Tibial artery (tissue), 4 donors: ENCODE data around the gene HES5.

Source experiments
- DNase-seq, 2 donors: peaks; one replicate each; pipeline ENCODE4 v3.0.0-alpha.2; 2019
- H3K27ac ChIP-seq, 2 donors: fragments of 200-600 bp; sonication (generic) in 1 of 2; 1 replicate in 1 of 2; 2 replicates in 1 of 2; pipeline ENCODE4 v1.5.1; 2018 to 2019; ENCODE audit warnings: mild to moderate bottlenecking in 1 of 2
- H3K27me3 ChIP-seq, 2 donors: fragments of 200-600 bp; sonication (generic) in 1 of 2; one replicate each; pipeline versions ENCODE4 v1.5.1 to v1.6.0; 2016 to 2019
- H3K36me3 ChIP-seq, 3 donors: fragments of 200-600 bp; sonication (generic) in 2 of 3; one replicate each; pipeline ENCODE4 v1.5.1; 2016 to 2019; ENCODE audit warnings: mild to moderate bottlenecking in 2 of 3
- H3K4me1 ChIP-seq, 4 donors: fragments of 200-600 bp; sonication (generic) in 2 of 4; 1 replicate in 3 of 4; 2 replicates in 1 of 4; pipeline ENCODE4 v1.5.1; 2016 to 2019
- H3K4me3 ChIP-seq, 2 donors: fragments of 200-600 bp; sonication (generic) in 1 of 2; 1 replicate in 1 of 2; 2 replicates in 1 of 2; pipeline ENCODE4 v1.5.1; 2018 to 2019; ENCODE audit warnings: mild to moderate bottlenecking in 2 of 2
- H3K9me3 ChIP-seq, 3 donors: fragments of 200-600 bp; sonication (generic) in 1 of 3; one replicate each; pipeline ENCODE4 v1.5.1; 2016 to 2019
- intact Hi-C: fragments of 100-400 bp; cut with DNase I; formaldehyde crosslinking; loops from one replicate; pipeline ENCODE4 v1.15.0; 2023; ENCODE audit warnings: low total_unique reads
- TF ChIP-seq, protein P1 (sequence below), 2 experiments: fragments of 200-600 bp in 1 of 2; fragments of 450-650 bp in 1 of 2; IDR thresholded peaks; one replicate each; pipeline ENCODE4 v1.5.1; 2017 to 2019; ENCODE audit warnings: antibody characterized with exemption in 2 of 2, mild to moderate bottlenecking in 1 of 2, moderate library complexity in 1 of 2

Gene HES5

DNA sequence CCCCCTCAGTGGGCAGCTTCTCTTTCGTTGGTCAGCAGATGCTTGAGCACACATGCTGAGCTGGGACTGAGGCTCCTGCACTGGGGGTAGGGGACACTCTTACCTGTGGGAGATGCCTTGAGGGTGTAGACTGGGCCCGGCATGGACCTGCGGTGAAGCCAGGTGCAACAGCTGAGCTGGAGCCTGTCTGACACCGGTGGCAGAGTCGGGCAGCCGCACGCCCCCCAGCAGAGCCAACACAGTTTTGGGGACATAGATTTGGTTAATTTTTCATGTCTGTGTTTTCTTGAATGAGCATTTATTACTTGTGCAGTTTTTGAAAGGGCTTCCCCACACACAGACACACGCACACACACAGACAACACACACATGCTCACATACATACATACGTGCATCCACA lies 5.9 kb upstream of the HES5 start:
- H3K4me3 ChIP-seq = no peak overlapping the region
- H3K4me1 ChIP-seq = peaks cover 0 to 15% (median 9%) of the 10 kb centered on the region in 4 donors
- no peaks in the 10 kb centered on the region for H3K9me3 ChIP-seq
- DNase-seq = no peak
- peaks cover 0 to 35% of the 10 kb centered on the region in 2 donors for H3K27me3 ChIP-seq
- TF ChIP-seq, protein P1, sequence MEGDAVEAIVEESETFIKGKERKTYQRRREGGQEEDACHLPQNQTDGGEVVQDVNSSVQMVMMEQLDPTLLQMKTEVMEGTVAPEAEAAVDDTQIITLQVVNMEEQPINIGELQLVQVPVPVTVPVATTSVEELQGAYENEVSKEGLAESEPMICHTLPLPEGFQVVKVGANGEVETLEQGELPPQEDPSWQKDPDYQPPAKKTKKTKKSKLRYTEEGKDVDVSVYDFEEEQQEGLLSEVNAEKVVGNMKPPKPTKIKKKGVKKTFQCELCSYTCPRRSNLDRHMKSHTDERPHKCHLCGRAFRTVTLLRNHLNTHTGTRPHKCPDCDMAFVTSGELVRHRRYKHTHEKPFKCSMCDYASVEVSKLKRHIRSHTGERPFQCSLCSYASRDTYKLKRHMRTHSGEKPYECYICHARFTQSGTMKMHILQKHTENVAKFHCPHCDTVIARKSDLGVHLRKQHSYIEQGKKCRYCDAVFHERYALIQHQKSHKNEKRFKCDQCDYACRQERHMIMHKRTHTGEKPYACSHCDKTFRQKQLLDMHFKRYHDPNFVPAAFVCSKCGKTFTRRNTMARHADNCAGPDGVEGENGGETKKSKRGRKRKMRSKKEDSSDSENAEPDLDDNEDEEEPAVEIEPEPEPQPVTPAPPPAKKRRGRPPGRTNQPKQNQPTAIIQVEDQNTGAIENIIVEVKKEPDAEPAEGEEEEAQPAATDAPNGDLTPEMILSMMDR (IDR thresholded peaks at IDR 0.05) = no peak
- intact Hi-C loops = no loop called here
- no peaks in the 10 kb centered on the region for H3K36me3 ChIP-seq
- H3K27ac ChIP-seq = no peak overlapping the region

DNA sequence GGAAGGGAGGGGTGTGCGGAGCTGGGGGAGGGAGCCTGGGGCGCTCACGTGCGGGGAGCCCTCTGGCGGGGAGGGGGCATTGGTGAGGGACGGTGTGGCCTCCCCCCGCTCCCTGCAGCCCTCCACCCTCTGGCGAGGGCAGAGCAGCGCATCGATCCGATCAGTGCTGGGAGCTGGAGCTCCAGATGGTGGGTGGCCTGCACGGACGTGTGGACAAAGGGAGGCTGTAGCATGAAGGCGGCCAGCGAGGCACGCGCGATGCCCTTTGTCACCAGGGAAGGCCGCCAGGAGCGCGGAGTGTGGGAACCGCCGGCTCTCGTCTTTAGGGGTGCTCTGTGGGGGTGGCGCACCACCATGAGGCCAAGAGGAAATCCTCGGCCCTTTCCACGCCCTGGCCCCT lies 5.4 kb upstream of the HES5 start:
- H3K4me3 ChIP-seq = no peak overlapping the region
- H3K4me1 ChIP-seq = peaks cover 3 to 15% (median 13%) of the 10 kb centered on the region in 4 donors

DNA sequence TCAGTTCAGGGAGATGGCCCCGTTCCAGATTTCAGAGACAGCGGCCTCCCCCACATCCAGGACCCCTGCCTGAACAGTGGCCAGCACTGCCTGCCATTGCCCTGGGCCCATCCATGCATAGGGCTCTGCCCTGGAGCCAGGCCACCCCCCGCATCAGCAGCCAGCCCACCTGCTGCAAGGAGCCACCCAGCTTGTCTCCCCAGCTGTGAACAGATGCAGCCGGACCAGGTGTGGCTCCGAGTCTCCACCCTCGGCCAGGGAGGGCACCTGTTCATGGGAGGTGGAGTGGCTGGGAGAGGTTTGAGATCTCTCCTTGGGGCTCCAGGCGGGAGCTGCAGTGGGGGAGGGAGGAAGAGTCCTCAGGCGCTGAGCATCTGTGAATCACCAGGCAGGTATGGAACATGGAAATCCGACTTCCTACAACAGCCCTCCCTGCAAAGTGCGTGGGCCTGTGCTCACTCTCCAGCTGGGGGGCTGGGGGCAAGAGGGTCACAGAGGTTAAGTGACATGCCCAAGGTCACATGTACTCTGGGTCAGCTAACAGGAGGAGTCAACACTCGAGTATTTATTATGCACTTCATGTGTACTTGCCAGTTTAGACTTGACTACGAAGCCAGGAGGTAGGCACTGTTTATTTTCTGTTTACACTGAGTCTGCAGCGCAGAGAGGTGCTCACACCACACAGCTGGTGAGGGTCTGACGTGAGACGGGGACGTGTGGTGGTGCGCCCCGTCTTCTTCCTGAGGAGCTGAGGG lies 4.8 kb upstream of the HES5 start:
- no peaks in the 10 kb centered on the region for H3K36me3 ChIP-seq
- no peak overlapping the region for H3K27ac ChIP-seq
- TF ChIP-seq, protein P1 (IDR thresholded peaks at IDR 0.05) = no peak
- no peak for DNase-seq
- no peak overlapping the region for H3K4me3 ChIP-seq
- intact Hi-C loops = no loop called here
- peaks cover 0 to 26% of the 10 kb centered on the region in 2 donors for H3K27me3 ChIP-seq
- H3K4me1 ChIP-seq = peaks cover 5 to 21% (median 18%) of the 10 kb centered on the region in 4 donors
- no peaks in the 10 kb centered on the region for H3K9me3 ChIP-seq

More for the DNA sequence above, 5.4 kb upstream of the HES5 start:
- TF ChIP-seq, protein P1 (IDR thresholded peaks at IDR 0.05) = no peak
- Histone ChIP-seq H3K27ac (no peak overlapping the region), H3K36me3 (no peaks in the 10 kb centered on the region), H3K9me3 (no peaks in the 10 kb centered on the region), H3K27me3 (peaks cover 0 to 32% of the 10 kb centered on the region in 2 donors)
- intact Hi-C loops = no loop called here
- no peak for DNase-seq

DNA sequence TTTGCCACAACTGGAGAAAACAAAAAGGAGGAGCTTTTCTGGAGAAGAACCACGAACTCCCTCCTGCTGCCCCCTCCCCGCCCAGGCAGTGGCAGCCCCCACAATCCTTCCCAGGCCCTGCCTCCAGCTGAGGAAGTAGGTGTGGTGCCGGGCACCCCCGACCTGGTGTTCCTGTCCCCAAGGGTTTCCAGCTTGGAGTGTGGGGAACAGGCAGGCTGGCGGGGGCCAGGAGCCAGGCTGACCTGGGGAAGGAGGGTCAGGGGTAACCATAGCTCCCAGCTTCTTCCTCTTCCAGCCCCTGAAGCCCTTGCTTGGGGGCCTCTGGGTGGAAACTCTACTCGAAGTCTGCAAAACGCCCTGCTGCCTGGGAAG lies 4.2 kb upstream of the HES5 start:
- H3K27me3 ChIP-seq = peaks cover 0 to 20% of the 10 kb centered on the region in 2 donors
- intact Hi-C loops = no loop called here
- no peak overlapping the region for H3K27ac ChIP-seq
- no peak overlapping the region for H3K4me3 ChIP-seq
- peaks cover 5 to 26% (median 22%) of the 10 kb centered on the region in 4 donors for H3K4me1 ChIP-seq
- no peaks in the 10 kb centered on the region for H3K9me3 ChIP-seq
- TF ChIP-seq, protein P1 (IDR thresholded peaks at IDR 0.05) = no peak
- no peak for DNase-seq
- no peaks in the 10 kb centered on the region for H3K36me3 ChIP-seq

DNA sequence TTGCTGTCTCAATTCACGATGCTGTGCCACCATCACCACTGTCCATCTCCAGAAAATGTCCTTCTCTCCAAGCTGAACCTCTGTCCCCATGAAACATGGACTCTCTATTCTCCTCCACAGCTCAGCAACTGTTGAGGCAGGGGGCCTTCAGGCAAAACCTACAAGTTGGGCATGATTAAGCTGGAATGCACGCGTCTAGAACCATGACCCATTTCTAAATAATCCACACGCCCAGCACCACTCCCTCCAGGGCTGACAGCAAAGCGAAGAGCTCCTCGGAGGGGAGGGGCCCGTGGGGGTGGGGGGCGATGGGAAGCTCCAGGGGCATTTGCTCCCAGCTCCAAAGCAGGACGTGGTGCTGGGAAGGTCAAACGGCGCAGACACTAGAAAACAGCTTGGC lies 3.3 kb upstream of the HES5 start:
- H3K27me3 ChIP-seq = peaks cover 0 to 12% of the 10 kb centered on the region in 2 donors
- intact Hi-C loops = no loop called here
- no peaks in the 10 kb centered on the region for H3K36me3 ChIP-seq
- peaks cover 11 to 35% (median 31%) of the 10 kb centered on the region in 4 donors for H3K4me1 ChIP-seq
- TF ChIP-seq, protein P1 (IDR thresholded peaks at IDR 0.05) = no peak
- DNase-seq = no peak
- no peak overlapping the region for H3K4me3 ChIP-seq
- no peaks in the 10 kb centered on the region for H3K9me3 ChIP-seq
- no peak overlapping the region for H3K27ac ChIP-seq
